ENCODE data around the gene RNASE11.
"Not testable (repeated sequence)": the region's sequence is repeated elsewhere in the genome, so short reads cannot be mapped to it uniquely, and the experiment has no call there.

RNASE11 gene

DNA sequence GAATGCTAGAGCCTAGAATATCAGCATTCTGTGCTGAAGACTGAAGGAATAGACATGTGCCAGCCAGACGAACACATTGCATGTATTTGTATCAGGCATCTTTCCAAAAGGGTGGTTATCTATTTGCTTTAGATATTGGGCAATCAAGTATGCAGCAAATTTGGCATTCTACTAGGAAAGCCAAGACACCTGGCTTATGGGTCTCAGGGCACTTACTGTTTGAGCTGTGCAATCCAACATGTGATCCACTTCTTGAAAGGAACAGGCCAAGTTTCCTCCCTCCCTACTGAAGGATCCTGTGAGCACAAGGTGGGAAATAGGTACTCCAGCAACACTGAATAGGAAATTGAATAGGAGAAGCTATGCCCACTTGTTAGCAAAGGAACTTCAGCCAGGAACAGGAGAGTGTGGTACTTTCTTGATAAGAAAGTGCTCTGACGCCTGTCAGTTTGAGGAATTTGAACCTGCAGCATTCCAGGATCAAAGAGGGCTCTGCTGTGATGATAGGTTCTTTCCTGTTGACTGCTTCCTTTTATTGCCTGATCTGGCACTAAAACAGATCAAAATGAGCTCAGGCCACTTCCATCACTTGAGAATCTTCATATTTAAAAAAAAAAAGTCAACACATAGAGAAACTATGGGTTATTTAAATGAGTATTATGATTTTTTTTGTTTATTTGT, 33.1 kb upstream of the RNASE11 start:
- DNase-seq (ENCODE audit: low read depth): no peak
- H3K4me3 ChIP-seq (ENCODE audit: low read length): no peak overlapping the region
- TF ChIP-seq, protein P1, sequence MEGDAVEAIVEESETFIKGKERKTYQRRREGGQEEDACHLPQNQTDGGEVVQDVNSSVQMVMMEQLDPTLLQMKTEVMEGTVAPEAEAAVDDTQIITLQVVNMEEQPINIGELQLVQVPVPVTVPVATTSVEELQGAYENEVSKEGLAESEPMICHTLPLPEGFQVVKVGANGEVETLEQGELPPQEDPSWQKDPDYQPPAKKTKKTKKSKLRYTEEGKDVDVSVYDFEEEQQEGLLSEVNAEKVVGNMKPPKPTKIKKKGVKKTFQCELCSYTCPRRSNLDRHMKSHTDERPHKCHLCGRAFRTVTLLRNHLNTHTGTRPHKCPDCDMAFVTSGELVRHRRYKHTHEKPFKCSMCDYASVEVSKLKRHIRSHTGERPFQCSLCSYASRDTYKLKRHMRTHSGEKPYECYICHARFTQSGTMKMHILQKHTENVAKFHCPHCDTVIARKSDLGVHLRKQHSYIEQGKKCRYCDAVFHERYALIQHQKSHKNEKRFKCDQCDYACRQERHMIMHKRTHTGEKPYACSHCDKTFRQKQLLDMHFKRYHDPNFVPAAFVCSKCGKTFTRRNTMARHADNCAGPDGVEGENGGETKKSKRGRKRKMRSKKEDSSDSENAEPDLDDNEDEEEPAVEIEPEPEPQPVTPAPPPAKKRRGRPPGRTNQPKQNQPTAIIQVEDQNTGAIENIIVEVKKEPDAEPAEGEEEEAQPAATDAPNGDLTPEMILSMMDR (conservative IDR thresholded peaks at IDR 0.05; ENCODE audit: low read depth, low read length): no peak

- not testable (repeated sequence) for DNase-seq (ENCODE audit: low read depth); H3K4me3 ChIP-seq (ENCODE audit: low read length)
Measured at GRCh38 chr14:20619688-20620087, 31.9 kb upstream of the RNASE11 start.

GRCh38 chr14:20618271-20618749, 30.5 kb upstream of the RNASE11 start:
- no peak for DNase-seq (ENCODE audit: low read depth)
- TF ChIP-seq, protein P1 (conservative IDR thresholded peaks at IDR 0.05; ENCODE audit: low read depth, low read length): no peak
- H3K4me3 ChIP-seq (ENCODE audit: low read length): no peak overlapping the region

GRCh38 chr14:20617138-20618003, 29.6 kb upstream of the RNASE11 start:
- TF ChIP-seq, protein P1 (conservative IDR thresholded peaks at IDR 0.05; ENCODE audit: low read depth, low read length): no peak
- no peak overlapping the region for H3K4me3 ChIP-seq (ENCODE audit: low read length)
- no peak for DNase-seq (ENCODE audit: low read depth)

DNA sequence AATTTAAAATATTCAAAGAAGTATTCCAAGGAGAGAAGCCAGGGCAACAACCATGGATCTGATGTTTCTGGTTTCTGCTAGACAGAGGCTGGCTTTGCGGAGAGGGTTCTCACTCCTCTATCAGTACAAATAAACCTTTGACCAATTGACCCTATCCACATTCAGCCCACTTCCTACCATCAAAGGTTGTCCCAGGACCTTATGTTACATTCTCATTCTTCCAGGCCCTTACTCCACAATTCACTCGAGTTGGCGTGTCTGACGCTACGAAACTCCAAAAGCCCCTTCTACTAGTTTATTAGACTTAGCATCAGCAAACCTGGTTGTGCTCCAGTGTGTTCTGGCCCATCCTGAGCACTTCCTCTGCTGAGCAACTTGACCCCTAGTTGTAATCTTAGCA, 28.2 kb upstream of the RNASE11 start:
- no peak overlapping the region for H3K4me3 ChIP-seq (ENCODE audit: low read length)
- TF ChIP-seq, protein P1 (conservative IDR thresholded peaks at IDR 0.05; ENCODE audit: low read depth, low read length): no peak
- DNase-seq (ENCODE audit: low read depth): no peak

DNA sequence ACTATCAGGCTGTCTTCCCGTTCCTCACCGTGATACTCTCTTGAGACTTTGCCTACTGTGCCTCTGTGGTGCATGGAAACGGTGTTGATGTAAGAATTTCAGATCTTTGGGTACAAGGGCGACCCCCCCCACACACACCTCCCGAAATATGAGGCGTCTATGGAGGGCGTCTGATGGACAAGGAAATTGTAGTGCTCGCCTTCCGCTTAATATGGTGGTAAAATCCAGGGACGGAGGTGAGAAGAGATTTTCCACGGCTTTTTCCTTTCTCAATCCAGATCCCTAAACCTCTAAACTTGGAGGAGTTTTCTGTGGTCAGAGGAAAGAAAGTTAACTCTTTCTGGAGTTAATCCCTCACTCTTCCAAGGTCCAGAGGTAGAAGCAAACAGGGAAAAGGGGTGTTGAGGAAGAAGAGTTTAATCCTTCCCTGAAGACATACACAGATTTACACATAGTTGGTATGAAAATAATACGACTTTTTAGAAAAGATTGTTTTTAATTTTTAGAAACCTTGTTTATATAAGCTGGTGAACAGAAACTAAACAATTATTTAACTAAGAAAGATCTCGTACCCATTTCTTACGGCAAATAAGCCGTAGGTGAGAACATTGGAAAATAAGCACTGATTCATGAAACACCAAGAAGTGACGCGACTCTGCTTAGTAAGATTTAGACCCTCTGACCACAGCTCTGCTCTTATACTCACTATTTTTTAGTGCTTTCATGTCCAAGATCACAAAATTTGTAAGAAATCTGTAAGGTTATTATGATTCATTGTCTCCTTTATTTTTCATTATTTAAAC, 26.4 kb upstream of the RNASE11 start:
- TF ChIP-seq, protein P1 (conservative IDR thresholded peaks at IDR 0.05; ENCODE audit: low read depth, low read length): no peak
- peak overlapping the region; percentile 69 for H3K4me3 ChIP-seq (ENCODE audit: low read length)
- no peak for DNase-seq (ENCODE audit: low read depth)

All from retinal pigment epithelial cell (primary cell).